IPS-NIHi11 (cell line): ENCODE measurements around the gene DDX20.

Experiments used
- DNase-seq: peaks from one replicate; pipeline ENCODE4 v3.0.0; 2012; ENCODE audit warnings: mixed read lengths, low spot score

DDX20 gene

DNA sequence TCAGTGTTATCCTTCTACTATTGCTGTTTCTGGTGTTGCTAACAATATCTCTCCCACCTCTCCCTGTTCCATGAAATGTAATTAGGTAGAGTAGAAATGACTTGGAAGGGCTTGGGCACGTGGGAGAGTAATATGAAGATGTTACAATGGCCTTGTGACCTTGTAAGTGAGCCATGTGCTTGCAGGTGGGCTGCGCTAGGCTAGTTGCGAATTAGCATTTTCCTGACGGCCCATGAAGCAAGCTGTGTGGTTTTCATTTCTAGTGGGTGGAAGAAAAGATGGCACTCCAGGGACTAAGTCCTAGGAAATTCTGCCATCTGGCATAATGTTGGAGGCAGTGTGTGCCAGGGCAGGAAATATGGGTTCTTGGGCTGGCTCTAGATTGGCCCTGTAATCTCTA lies 7.8 kb upstream of the DDX20 start:
- no peak for DNase-seq

GRCh38 chr1:111749628-111750027 lies 6.1 kb upstream of the DDX20 start:
- no peak for DNase-seq

GRCh38 chr1:111750856-111751255 lies 4.8 kb upstream of the DDX20 start:
- no peak for DNase-seq

- no peak for DNase-seq
These were observed 3.7 kb upstream of the DDX20 start for GRCh38 chr1:111751906-111752575.

DNA sequence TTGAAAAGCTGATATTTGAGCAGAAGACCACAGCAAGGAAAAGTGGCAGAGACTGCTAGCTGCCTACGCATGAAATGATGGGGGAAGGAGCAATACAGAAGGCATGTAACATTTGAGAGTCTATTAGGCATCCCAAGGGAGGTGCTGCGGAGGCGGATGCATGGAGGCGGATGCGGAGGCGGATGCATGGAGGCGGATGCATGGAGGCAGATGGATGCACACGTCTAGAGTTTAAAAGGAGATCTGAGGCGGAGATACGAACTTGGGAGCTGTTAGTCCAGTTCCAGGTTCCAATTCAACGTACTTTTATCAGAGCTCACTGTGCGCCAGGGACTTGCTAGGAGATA lies 744 bp upstream of the DDX20 start:
- DNase-seq = peak; percentile 58

DNA sequence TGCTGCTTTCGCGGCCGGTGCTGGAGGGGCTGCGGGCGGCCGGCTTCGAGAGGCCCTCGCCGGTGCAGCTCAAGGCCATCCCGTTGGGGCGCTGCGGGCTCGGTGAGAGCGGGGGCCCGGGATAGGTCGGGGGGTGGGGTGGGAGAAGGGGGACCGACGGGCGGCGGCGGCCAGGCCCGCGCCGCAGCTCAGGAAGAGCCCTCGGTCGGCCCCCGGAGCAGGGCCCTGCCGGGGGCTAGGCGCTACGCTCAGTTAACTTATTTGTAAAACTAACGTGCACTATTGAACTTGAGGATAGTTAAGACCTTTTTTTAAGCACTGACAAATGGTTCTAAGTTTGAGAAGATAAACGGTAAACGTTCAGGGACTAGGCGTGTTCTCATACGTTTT lies 418 bp downstream of the DDX20 start:
- no peak for DNase-seq

DNA sequence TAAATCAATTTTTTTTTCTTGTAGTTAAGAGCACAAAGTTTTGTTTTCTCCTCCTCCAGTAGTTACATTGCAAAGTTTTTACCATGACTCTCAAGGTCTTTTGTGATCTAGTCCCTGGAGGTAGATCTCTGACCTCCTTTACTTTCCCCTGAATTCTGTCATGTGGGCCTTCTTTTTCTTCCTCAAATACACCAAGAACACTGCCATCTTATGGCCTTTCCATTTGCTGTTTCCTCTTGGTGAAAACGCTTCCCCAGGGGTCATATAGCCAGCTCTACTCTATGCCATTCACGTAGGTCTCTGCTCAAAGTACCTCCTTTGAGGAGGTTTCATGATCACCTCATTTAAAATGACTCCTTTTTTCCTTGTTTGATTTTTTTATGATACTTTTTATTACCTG lies 2.7 kb downstream of the DDX20 start:
- peak; percentile 31 for DNase-seq

- no peak for DNase-seq
These were observed 6.0 kb downstream of the DDX20 start for GRCh38 chr1:111761717-111762116.

DNA sequence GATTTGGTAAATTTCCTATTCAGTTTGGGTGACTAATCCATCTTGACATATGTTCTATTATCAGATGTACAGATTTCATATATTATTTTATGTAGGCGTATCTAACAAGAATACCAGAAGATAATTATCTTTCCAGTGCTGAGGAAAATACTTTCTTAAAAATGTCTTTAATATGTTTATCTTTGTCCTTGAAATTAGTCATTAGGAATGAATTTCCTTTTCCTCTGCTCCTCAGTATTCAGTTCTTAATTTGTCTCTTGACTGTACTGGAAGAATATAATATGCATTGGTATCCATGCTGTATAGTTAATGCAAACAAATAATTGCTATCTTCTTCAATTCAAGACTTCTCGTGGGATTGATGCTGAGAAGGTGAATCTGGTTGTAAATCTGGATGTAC lies 6.6 kb downstream of the DDX20 start:
- no peak for DNase-seq

GRCh38 chr1:111768023-111768422 lies 12.3 kb downstream of the DDX20 start:
- DNase-seq = no peak

GRCh38 chr1:111768625-111769024 lies 12.9 kb downstream of the DDX20 start:
- no peak for DNase-seq

- DNase-seq = no peak
These were observed 13.9 kb downstream of the DDX20 start for GRCh38 chr1:111769517-111770146.

GRCh38 chr1:111770916-111771315 lies 15.2 kb downstream of the DDX20 start:
- DNase-seq = no peak

DNA sequence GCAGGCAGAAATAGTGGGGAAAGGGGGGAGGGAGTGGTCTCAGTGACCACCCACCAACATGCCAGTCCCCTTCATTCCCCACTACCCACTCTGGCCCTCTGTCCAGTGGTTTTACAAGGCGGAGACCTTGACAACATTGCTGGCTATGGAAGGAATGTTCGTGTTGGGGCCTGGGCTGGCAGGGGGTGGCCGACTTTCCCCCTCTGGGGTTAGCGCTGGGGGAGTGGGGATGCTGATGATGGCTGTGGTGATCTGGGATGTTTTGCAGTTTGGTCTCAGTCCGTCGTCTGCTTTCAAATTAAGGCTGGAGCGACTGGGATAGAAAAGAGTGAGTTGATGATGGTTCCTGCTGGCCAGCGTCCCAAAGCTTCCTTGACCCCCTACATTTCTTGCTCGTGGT lies 20.3 kb downstream of the DDX20 start:
- DNase-seq = no peak

- no peak for DNase-seq
These were observed 20.7 kb downstream of the DDX20 start for GRCh38 chr1:111776391-111776790.

DNA sequence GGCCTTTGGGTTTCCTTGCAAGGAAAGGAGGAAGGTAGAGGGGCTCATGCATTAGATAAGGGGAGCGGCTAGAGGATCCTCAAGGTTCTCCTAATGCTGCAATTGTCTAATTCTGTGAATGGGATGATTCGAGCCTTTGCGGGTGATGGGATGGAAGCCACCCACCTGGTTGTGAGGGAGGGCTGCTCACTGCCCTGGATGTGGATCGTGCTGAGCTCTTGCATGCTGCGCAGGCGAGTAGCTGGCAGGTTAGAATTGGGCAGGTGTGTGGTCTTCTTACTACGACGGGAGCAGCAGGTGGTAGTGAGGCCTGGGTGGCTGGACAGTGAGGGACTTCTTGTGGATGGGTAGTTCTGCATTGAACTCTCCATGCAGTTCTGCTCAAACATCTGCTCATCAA lies 21.2 kb downstream of the DDX20 start:
- DNase-seq = no peak

DNA sequence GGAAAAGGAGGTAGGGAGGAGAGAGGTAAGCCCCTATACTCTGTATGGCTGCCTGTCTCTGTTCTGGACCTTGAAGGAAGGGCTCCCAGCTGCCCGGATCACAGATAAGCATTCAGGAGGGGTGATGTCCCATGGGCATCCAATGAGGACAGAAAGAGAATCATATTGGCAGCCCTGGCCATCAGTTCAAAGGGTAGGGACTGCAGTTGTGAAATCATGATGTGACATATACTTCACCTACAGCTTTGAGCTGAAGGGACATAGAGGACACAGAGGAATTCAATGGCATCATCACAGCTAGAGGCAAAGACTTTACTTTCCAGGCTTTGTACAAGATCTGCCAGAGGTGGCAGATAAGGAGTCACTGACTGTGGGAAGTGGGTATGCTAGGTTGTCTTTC lies 21.6 kb downstream of the DDX20 start:
- no peak for DNase-seq

GRCh38 chr1:111778066-111778465 lies 22.4 kb downstream of the DDX20 start:
- no peak for DNase-seq

DNA sequence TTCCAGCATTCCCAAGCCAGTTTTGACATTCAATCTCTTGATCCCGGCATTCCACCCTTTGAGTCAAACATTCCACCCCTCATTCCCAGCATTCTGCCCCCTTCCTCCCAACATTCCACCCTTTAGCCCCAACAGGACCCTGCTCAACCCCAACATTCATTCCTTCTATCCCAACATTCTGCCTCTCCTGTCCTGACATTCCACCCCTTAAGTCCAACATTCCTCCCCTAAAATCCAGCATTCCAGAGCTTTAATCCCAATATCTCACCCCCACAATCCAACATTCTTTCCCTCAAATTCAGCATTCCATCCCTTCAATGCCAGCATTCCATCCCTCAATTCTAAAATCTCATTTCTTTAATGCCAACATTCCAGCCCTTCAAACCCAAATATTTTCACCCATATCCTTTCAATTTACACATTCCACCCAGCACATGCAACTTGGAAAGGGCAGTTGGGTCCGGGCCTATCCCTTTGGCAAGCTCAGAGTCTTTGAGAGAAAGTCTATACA lies 22.9 kb downstream of the DDX20 start:
- peak; percentile 51 for DNase-seq

DNA sequence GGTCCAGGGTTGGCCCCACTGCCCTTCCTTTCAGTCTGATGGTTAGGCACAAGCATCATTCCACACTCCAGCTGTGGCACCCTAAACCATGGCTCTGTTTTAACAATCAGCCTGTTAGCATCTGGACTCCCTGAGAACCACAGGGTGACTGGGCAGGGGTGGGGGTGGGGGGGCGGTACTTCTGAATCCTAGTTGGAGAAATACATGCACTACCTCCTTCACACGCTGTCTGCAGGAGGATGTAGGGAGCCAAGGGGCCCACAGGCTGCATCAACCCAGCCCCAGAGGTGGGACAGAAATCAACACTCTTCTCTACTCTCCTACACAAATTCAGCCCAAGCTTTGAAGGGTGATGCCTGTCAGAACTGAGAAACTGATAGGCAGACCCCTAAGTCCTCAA lies 23.8 kb downstream of the DDX20 start:
- no peak for DNase-seq

DNA sequence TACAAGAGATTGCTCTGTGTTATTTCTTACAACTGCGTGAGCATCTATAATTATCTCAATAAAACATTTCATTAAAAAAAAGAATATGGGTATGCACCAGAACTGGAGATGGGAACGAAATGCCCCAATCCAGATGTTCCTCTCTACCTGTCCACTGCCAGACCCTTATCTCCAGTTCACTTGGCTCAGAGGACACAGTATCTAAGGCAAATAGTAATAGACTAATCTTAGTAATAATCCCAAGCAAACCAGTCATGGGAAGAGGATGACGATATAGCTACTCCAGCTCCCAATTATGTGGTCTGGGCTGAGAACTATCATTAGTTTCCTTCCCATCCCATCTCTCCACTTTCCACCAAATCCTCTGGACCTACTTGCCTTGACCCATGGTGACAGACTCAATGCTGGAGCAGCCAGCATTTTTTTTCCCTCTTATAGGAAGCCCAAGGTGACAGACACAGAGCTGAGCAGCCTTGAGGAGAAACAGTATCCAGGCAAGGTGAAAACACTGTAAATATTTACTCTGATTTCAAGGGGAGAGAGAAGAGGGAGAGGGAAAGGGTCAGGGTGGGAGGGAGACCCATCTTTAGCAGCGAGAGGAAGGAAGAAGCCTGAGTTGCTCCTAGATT lies 28.7 kb downstream of the DDX20 start:
- DNase-seq = no peak

GRCh38 chr1:111786669-111787207 lies 31.0 kb downstream of the DDX20 start:
- DNase-seq = no peak

DNA sequence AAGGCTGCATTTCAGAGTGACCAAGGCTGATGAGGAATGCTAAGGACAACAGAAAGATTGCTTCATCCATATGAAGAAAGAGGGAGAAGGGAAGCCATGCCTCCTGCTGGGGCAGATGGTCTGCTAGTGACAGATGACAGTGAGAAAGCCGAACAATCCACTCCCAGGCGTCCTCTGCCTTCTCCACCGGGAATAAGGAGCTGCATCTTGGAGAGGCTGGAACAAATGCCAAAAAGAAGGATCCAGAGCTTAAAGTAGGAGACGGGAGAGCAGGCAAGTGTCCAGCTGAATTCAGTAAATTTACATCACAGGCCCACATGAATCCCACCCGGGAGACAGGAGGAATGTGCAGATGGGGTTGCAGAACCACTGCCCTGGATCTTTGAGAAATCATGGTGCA lies 33.4 kb downstream of the DDX20 start:
- DNase-seq = no peak
